Type B pancreatic cell (in vitro differentiated cells): Measurements from ENCODE around the gene STEAP3. TPM values are rescaled to one million over a fixed set of nuclear protein-coding genes. Genes with fewer than 3 reads are reported as not detected.

Source experiments
- DNase-seq: peaks from one replicate; pipeline ENCODE4 v3.0.0; 2021; ENCODE audit warnings: mixed read lengths; ENCODE audit not compliant: unreplicated experiment; ENCODE audit errors: extremely low spot score
- H3K27ac Mint-ChIP-seq: 2 replicates; pipeline ENCODE4 v1.8.0; 2021; ENCODE audit warnings: mild to moderate bottlenecking, mixed read lengths
- H3K27me3 Mint-ChIP-seq: 2 replicates; pipeline ENCODE4 v1.8.0; 2021; ENCODE audit warnings: mixed read lengths
- H3K36me3 Mint-ChIP-seq: 2 replicates; pipeline ENCODE4 v1.8.0; 2021; ENCODE audit warnings: mixed read lengths
- H3K4me1 Mint-ChIP-seq: one replicate; pipeline ENCODE4 v1.8.0; 2021; ENCODE audit warnings: mixed read lengths; ENCODE audit not compliant: unreplicated experiment
- H3K4me3 Mint-ChIP-seq: 2 replicates; pipeline ENCODE4 v1.8.0; 2021; ENCODE audit warnings: mild to moderate bottlenecking, mixed read lengths
- H3K9me3 Mint-ChIP-seq: 2 replicates; pipeline ENCODE4 v1.8.0; 2021; ENCODE audit warnings: mixed read lengths
- CTCF ChIP-seq: fragments of 200-600 bp; sonication (generic); conservative IDR thresholded peaks from 2 replicates; pipeline ENCODE4 v1.5.0; 2021; ENCODE audit warnings: antibody characterized with exemption, mild to moderate bottlenecking
- total RNA-seq: library from RNA; stranded (reverse); gene quantifications from 2 replicates; pipeline ENCODE4 v1.2.1, GENCODE V29; 2021; ENCODE audit warnings: low replicate concordance

The STEAP3 gene
- total RNA-seq, 1 donor from 2014 or later, result 19.0 TPM

GRCh38 chr2:119222863-119223520 lies 642 bp upstream of the STEAP3 start:
- Mint-ChIP-seq H3K27me3 (peaks cover 42% of the 10 kb centered on the region), H3K27ac (no peak overlapping the region), H3K36me3 (no peaks in the 10 kb centered on the region), H3K4me1 (peaks cover 18% of the 10 kb centered on the region), H3K4me3 (peak overlapping the region; percentile 70), H3K9me3 (no peaks in the 10 kb centered on the region)
- no peak for DNase-seq
- TF ChIP-seq CTCF, result no peak

GRCh38 chr2:119224391-119225104 lies 914 bp downstream of the STEAP3 start:
- DNase-seq, result no peak
- peak overlapping the region; percentile 66 for H3K4me3 Mint-ChIP-seq
- no peaks in the 10 kb centered on the region for H3K36me3 Mint-ChIP-seq
- no peak overlapping the region for H3K27ac Mint-ChIP-seq
- no peak for TF ChIP-seq CTCF
- no peaks in the 10 kb centered on the region for H3K9me3 Mint-ChIP-seq
- peaks cover 42% of the 10 kb centered on the region for H3K27me3 Mint-ChIP-seq
- H3K4me1 Mint-ChIP-seq, result peaks cover 6% of the 10 kb centered on the region

GRCh38 chr2:119225105-119225865 lies 1.7 kb downstream of the STEAP3 start:
- no peaks in the 10 kb centered on the region for H3K9me3 Mint-ChIP-seq
- peaks cover 7% of the 10 kb centered on the region for H3K4me1 Mint-ChIP-seq
- peaks cover 39% of the 10 kb centered on the region for H3K27me3 Mint-ChIP-seq
- DNase-seq, result no peak
- no peak for TF ChIP-seq CTCF
- peak overlapping the region; percentile 66 for H3K4me3 Mint-ChIP-seq
- H3K27ac Mint-ChIP-seq, result no peak overlapping the region
- H3K36me3 Mint-ChIP-seq, result no peaks in the 10 kb centered on the region

GRCh38 chr2:119225926-119226325 lies 2.3 kb downstream of the STEAP3 start:
- no peaks in the 10 kb centered on the region for H3K9me3 Mint-ChIP-seq
- no peak overlapping the region for H3K4me3 Mint-ChIP-seq
- H3K36me3 Mint-ChIP-seq, result no peaks in the 10 kb centered on the region
- H3K27me3 Mint-ChIP-seq, result peaks cover 35% of the 10 kb centered on the region
- no peak overlapping the region for H3K27ac Mint-ChIP-seq
- DNase-seq, result no peak
- TF ChIP-seq CTCF, result no peak
- H3K4me1 Mint-ChIP-seq, result peaks cover 10% of the 10 kb centered on the region

- TF ChIP-seq CTCF, result no peak
- DNase-seq, result no peak
- Mint-ChIP-seq H3K4me3 (no peak overlapping the region), H3K27me3 (peaks cover 24% of the 10 kb centered on the region), H3K9me3 (no peaks in the 10 kb centered on the region), H3K4me1 (peaks cover 10% of the 10 kb centered on the region), H3K27ac (no peak overlapping the region), H3K36me3 (no peaks in the 10 kb centered on the region)
Observed at GRCh38 chr2:119227346-119227745, 3.7 kb downstream of the STEAP3 start.
